GM18861 (cell line): ENCODE results near the gene POLR2B.
"Not testable (repeated sequence)": the region's sequence is repeated elsewhere in the genome, so short reads cannot be mapped to it uniquely, and the experiment has no call there.

Experiments
- ATAC-seq: cut with Tn5 transposase; IDR thresholded peaks from one replicate; pipeline ENCODE4 v1.9.1; 2021; ENCODE audit not compliant: unreplicated experiment

The POLR2B gene

GRCh38 chr4:56986192-56986591, 7.5 kb downstream of the POLR2B start:
- ATAC-seq = no peak

GRCh38 chr4:56986952-56987351, 8.3 kb downstream of the POLR2B start:
- no peak for ATAC-seq

- no peak for ATAC-seq
Measured at GRCh38 chr4:56990109-56990905, 11.6 kb downstream of the POLR2B start.

DNA sequence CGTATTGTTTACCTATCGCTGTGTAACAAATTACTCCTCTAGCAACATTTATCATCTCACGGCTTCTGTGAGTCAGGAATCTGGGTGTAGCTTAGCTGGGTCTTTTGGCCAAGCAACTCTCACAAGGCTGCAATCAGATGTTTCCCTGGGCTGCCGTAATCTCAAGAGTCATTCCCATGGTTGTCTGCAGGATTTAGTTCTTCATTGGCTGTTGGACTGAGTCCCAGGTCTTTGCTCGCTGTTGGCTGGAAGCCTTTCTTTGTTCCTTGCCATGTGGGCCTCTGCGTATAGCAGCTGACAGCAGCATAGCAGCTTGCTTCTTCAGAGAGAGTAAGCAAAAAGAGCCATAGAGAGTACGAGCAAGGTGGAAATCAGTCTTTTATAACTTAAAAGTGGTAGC, 16.8 kb downstream of the POLR2B start:
- no peak for ATAC-seq

- ATAC-seq = no peak
Measured at GRCh38 chr4:56999751-57000150, 21.1 kb downstream of the POLR2B start.

DNA sequence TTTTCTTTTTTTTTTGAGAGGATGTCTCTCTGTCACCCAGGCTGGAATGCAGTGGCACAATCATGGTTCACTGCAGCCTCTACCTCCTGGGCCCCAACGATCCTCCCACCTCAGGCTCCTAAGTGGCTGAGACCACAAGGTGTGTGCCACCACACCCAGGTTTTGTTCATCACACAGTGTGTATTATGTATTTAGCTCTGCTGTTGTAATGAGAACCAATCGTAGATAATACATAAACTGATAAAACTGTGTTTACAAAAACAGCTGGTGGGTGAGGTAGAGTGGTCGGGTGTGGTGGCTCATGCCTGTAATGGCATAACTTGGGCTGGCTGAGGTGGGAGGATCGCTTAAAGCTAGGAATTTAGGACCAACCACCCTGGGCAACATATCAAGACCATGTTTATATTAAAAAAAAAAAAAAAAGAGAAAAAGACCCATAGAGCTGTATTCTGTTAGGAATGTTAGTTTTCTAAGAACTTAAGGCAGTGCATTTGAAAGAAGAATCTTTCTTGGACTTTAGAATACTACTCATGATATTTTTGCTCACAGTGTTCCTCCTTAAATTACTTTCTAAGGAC, 34.9 kb downstream of the POLR2B start:
- no peak for ATAC-seq

DNA sequence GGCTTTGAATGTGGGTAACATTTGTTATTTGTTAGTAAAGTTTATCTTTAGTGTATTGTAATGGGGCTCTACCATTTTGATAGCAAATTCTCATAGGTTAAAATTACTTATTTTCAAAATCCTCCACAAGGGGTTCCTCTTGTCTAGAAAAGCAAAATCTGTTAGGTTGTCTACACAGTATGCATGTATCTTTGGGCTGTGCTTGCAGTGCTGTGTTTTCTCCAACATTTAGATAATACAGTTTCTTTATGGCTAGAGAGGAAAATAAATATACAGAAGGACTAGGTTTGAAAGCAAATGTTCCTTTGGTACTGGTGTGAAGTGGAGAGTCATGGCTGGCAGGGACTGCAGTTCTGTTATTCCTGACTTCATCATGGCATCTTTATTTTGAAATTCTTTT, 40.3 kb downstream of the POLR2B start:
- no peak for ATAC-seq

GRCh38 chr4:57020467-57021101, 41.9 kb downstream of the POLR2B start:
- no peak for ATAC-seq

DNA sequence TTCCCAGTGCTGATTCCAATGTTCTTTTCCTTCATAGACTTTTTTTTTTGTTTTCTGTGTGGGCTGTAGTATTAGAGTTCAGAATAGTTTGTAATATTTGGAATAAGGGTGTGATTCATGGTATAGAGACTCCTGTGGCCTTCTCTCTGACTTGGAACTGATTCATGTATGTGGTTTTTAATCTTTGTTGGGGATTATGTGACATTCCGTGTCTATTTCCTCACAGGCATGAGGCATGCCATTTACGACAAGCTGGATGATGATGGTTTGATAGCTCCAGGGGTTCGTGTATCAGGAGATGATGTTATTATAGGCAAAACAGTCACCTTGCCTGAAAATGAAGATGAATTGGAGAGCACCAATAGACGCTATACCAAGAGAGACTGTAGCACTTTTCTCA, 44.4 kb downstream of the POLR2B start:
- no peak for ATAC-seq

- no peak for ATAC-seq
Measured at GRCh38 chr4:57034520-57034919, 55.8 kb downstream of the POLR2B start.

DNA sequence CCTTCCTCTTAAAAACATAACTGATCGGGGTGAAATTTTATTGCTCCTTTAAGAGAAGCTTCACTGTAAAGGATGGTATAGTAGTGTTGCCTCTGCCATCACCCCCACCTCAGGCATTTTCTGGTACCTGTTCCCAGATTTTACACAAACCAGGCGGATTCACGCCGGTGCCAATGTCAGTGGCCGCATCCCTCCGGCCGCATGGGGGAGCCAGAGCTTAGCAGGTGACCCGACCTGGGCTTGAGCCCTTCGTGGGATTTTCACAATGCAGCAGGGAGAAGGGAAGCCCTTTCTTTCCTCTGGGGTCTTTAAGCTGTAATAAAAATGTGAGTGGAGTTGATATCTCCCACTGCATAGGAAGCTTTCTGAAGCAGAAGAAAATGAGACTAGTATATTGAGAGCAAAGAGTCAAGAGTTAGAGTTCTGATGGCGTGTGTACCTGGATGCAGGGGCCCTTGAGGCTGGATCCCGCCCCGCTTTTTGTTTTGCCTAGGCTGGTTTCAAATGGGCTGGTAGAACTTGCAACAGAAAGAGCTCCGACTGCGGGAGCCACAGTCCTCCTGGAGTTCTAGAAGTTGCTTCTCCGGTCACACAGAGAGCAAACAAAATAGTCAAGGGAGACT, 59.4 kb downstream of the POLR2B start:
- no peak for ATAC-seq

- no peak for ATAC-seq
Measured at GRCh38 chr4:57039345-57039744, 60.6 kb downstream of the POLR2B start.

- no peak for ATAC-seq
Measured at GRCh38 chr4:57040510-57040909, 61.8 kb downstream of the POLR2B start.

DNA sequence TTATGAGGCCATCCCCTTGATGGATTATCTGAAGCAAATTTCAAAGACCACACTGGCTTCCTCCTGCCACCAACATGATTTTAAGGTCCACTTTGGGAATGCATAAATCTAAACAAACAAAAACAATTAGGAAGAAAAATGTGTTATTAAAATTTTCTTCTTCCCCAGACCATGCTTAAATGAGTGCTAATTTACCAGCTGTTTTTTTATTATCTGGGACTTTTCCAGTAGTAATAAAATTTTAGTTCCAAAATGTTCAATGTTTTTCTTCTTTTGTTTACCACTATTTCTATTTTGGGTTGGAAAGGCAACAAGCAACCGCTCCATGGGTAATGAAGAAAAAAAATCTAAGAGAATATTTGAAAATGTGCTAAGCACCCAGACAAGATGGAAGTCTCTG, 62.3 kb downstream of the POLR2B start:
- ATAC-seq = no peak

GRCh38 chr4:57042711-57043169, 64.0 kb downstream of the POLR2B start:
- ATAC-seq = no peak

GRCh38 chr4:57043347-57044251, 64.9 kb downstream of the POLR2B start:
- ATAC-seq = no peak

GRCh38 chr4:57044279-57044678, 65.6 kb downstream of the POLR2B start:
- no peak for ATAC-seq

- ATAC-seq = no peak
Measured at GRCh38 chr4:57044996-57045395, 66.3 kb downstream of the POLR2B start.

- not testable (repeated sequence) for ATAC-seq
Measured at GRCh38 chr4:57047046-57047445, 68.3 kb downstream of the POLR2B start.

GRCh38 chr4:57048590-57049304, 70.1 kb downstream of the POLR2B start:
- ATAC-seq = no peak
